H9 (cell line): ENCODE results near the gene TRPT1. TPM values are rescaled to one million over a fixed set of nuclear protein-coding genes. Genes with fewer than 3 reads are reported as not detected.

ENCODE experiments used
- DNase-seq: peaks from one replicate; pipeline ENCODE4 v3.0.0-alpha.2; 2017
- H2AFZ ChIP-seq: one replicate; pipeline ENCODE4 v1.6.1; 2013; ENCODE audit warnings: mild to moderate bottlenecking, low read length, control low read depth, moderate library complexity
- H2AK5ac ChIP-seq: 2 replicates; pipeline ENCODE4 v1.6.1; 2013; ENCODE audit warnings: low read length, control low read depth, mixed read lengths; ENCODE audit not compliant: insufficient read length
- H2BK120ac ChIP-seq: one replicate; pipeline ENCODE4 v1.6.1; 2013; ENCODE audit warnings: low read depth, mild to moderate bottlenecking, low read length, control low read depth, inconsistent platforms; ENCODE audit not compliant: poor library complexity, severe bottlenecking
- H2BK12ac ChIP-seq: 2 replicates; pipeline ENCODE4 v1.6.1; 2013; ENCODE audit warnings: low read length, control low read depth, mixed read lengths, low read depth; ENCODE audit not compliant: insufficient read length
- H2BK15ac ChIP-seq: 2 replicates; pipeline ENCODE4 v1.6.1; 2013; ENCODE audit warnings: low read depth, low read length, control low read depth
- H2BK20ac ChIP-seq: one replicate; pipeline ENCODE4 v1.6.1; 2013; ENCODE audit warnings: low read depth, mild to moderate bottlenecking, low read length, control low read depth, inconsistent platforms; ENCODE audit not compliant: poor library complexity, severe bottlenecking
- H2BK5ac ChIP-seq: 2 replicates; pipeline ENCODE4 v1.6.1; 2013; ENCODE audit warnings: low read length, control low read depth, mixed read lengths; ENCODE audit not compliant: insufficient read length
- H3K14ac ChIP-seq: 2 replicates; pipeline ENCODE4 v1.6.1; 2013; ENCODE audit warnings: low read length, control low read depth; ENCODE audit not compliant: insufficient read depth
- H3K18ac ChIP-seq: 2 replicates; pipeline ENCODE4 v1.6.1; 2013; ENCODE audit warnings: low read depth, mild to moderate bottlenecking, mixed read lengths, low read length, control low read depth; ENCODE audit not compliant: insufficient read length
- H3K23ac ChIP-seq: 2 replicates; pipeline ENCODE4 v1.6.1; 2013; ENCODE audit warnings: low read length, control low read depth, mixed read lengths, low read depth; ENCODE audit not compliant: insufficient read length
- H3K23me2 ChIP-seq: 2 replicates; pipeline ENCODE4 v1.6.1; 2013; ENCODE audit warnings: low read depth, mild to moderate bottlenecking, mixed read lengths, low read length, control low read depth; ENCODE audit not compliant: insufficient read length, poor library complexity, severe bottlenecking
- H3K27ac ChIP-seq: 2 replicates; pipeline ENCODE4 v1.5.1; 2013; ENCODE audit warnings: low read length, control low read depth, mixed read lengths, low read depth; ENCODE audit not compliant: insufficient read length
- H3K27me3 ChIP-seq: 2 replicates; pipeline ENCODE4 v1.6.1; 2013; ENCODE audit warnings: low read length, control low read depth, inconsistent platforms; ENCODE audit not compliant: insufficient read depth
- H3K4ac ChIP-seq: 2 replicates; pipeline ENCODE4 v1.6.1; 2013; ENCODE audit warnings: low read depth, mild to moderate bottlenecking, control low read depth, inconsistent platforms, low read length, moderate library complexity
- H3K4me1 ChIP-seq: 2 replicates; pipeline ENCODE4 v1.6.1; 2013; ENCODE audit warnings: low read length, control low read depth, inconsistent platforms; ENCODE audit not compliant: insufficient read depth
- H3K4me2 ChIP-seq: 2 replicates; pipeline ENCODE4 v1.6.1; 2013; ENCODE audit warnings: low read length, control low read depth, mixed read lengths; ENCODE audit not compliant: insufficient read length, insufficient read depth
- H3K56ac ChIP-seq: 2 replicates; pipeline ENCODE4 v1.6.1; 2013; ENCODE audit warnings: low read depth, mild to moderate bottlenecking, mixed read lengths, low read length, control low read depth; ENCODE audit not compliant: insufficient read length
- H3K79me1 ChIP-seq: 2 replicates; pipeline ENCODE4 v1.6.1; 2013; ENCODE audit warnings: low read depth, mild to moderate bottlenecking, moderate library complexity, low read length, control low read depth, inconsistent platforms; ENCODE audit not compliant: insufficient read depth, poor library complexity, severe bottlenecking
- H3K79me2 ChIP-seq: 2 replicates; pipeline ENCODE4 v1.6.1; 2013; ENCODE audit warnings: low read length, control low read depth, inconsistent platforms; ENCODE audit not compliant: insufficient read depth
- H3K9ac ChIP-seq: 2 replicates; pipeline ENCODE4 v1.6.1; 2013; ENCODE audit warnings: low read length, control low read depth, mixed read lengths; ENCODE audit not compliant: insufficient read length; ENCODE audit errors: extremely low read depth
- H3K9me3 ChIP-seq: one replicate; pipeline ENCODE4 v1.6.1; 2013; ENCODE audit warnings: low read depth, low read length, inconsistent platforms; ENCODE audit not compliant: control insufficient read depth
- H3T11ph ChIP-seq: one replicate; pipeline ENCODE4 v1.6.1; 2013; ENCODE audit warnings: mild to moderate bottlenecking, low read length, control low read depth, inconsistent platforms
- H4K20me1 ChIP-seq: one replicate; pipeline ENCODE4 v1.6.1; 2013; ENCODE audit not compliant: control insufficient read depth, insufficient read length, insufficient read depth
- H4K5ac ChIP-seq: 2 replicates; pipeline ENCODE4 v1.6.1; 2013; ENCODE audit warnings: low read depth, mild to moderate bottlenecking, mixed read lengths, low read length, control low read depth; ENCODE audit not compliant: insufficient read length
- H4K8ac ChIP-seq: replicated peaks from 2 replicates; pipeline ENCODE4 v1.6.1; 2013; ENCODE audit warnings: low read length, control low read depth, mixed read lengths, low read depth; ENCODE audit not compliant: insufficient read length
- H4K91ac ChIP-seq: 2 replicates; pipeline ENCODE4 v1.6.1; 2013; ENCODE audit warnings: low read depth, mild to moderate bottlenecking, moderate library complexity, mixed read lengths, low read length, control low read depth; ENCODE audit not compliant: insufficient read length
- H3K27ac Mint-ChIP-seq, 3 experiments: 2 replicates in 2 of 3; 3 replicates in 1 of 3; pipeline ENCODE4 v1.8.0; 2020 to 2021; ENCODE audit warnings: mixed read lengths in 3 of 3, mild to moderate bottlenecking in 1 of 3, moderate library complexity in 1 of 3
- H3K27me3 Mint-ChIP-seq: 2 replicates; pipeline ENCODE4 v1.8.0; 2021; ENCODE audit warnings: low read depth, mild to moderate bottlenecking, moderate library complexity, mixed read lengths
- H3K36me3 Mint-ChIP-seq, 3 experiments: 2 replicates in 2 of 3; 3 replicates in 1 of 3; pipeline ENCODE4 v1.8.0; 2020 to 2021; ENCODE audit warnings: low read depth in 3 of 3, mixed read lengths in 3 of 3; ENCODE audit not compliant: insufficient read depth in 1 of 3
- H3K4me1 Mint-ChIP-seq, 2 experiments: 2 replicates each; pipeline ENCODE4 v1.8.0; 2020; ENCODE audit warnings: mixed read lengths in 2 of 2
- H3K4me3 Mint-ChIP-seq, 2 experiments: 2 replicates in 1 of 2; 3 replicates in 1 of 2; pipeline ENCODE4 v1.8.0; 2020 to 2021; ENCODE audit warnings: mild to moderate bottlenecking in 2 of 2, mixed read lengths in 2 of 2, moderate library complexity in 1 of 2
- H3K9me3 Mint-ChIP-seq, 2 experiments: 2 replicates in 1 of 2; 3 replicates in 1 of 2; pipeline ENCODE4 v1.8.0; 2020; ENCODE audit warnings: mild to moderate bottlenecking in 2 of 2, mixed read lengths in 2 of 2, moderate library complexity in 1 of 2
- WGBS: extraction: QIAGEN DNeasy Blood & Tissue Kit; methylation state at CpG from one replicate; pipeline ENCODE4 v1.1.7; 2013; ENCODE audit warnings: missing lambda C conversion rate, low lambda C conversion rate, mixed read lengths; ENCODE audit not compliant: insufficient read length; ENCODE audit errors: extremely low coverage; 5-methylcytosine and 5-hydroxymethylcytosine counted together
- total RNA-seq: library from RNA; stranded (reverse); gene quantifications from 2 replicates; pipeline ENCODE4 v1.2.1, GENCODE V29; 2021
- TF ChIP-seq, protein P1 (sequence below): fragments of 200-600 bp; sonication (generic); conservative IDR thresholded peaks from 3 replicates; pipeline ENCODE4 v1.8.0; 2021; ENCODE audit warnings: antibody characterized with exemption, mild to moderate bottlenecking

Gene TRPT1
- total RNA-seq, 1 experiment from 2014 or later: 33.6 TPM

DNA sequence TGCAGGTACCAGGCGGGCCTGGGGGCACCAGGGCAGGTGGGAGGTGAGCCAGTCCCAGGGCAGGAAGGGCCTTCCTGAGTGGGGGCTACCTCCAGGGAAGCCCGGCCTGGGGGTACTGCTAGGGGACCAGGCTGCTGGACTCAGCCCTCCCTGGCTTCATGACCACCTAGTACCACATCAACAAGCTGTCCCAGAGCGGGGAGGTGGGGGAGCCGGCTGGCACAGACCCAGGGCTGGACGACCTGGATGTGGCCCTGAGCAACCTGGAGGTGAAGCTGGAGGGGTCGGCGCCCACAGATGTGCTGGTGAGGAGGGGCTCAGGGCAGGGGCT lies 6.7 kb downstream of the TRPT1 start:
- Histone ChIP-seq H3K4me2 (no peak overlapping the region), H2BK5ac (no peak overlapping the region), H4K8ac (no peak overlapping the region), H3K27me3 (no peaks in the 10 kb centered on the region), H3K9me3 (no peaks in the 10 kb centered on the region), H3K56ac (no peak overlapping the region), H4K20me1 (no peaks in the 10 kb centered on the region), H2BK15ac (no peak overlapping the region), H3K23ac (no peak overlapping the region), H3K4me1 (no peaks in the 10 kb centered on the region), H3K18ac (no peak overlapping the region), H3T11ph (no peak overlapping the region), H2BK120ac (no peak overlapping the region), H3K27ac (no peak overlapping the region), H3K79me1 (no peaks in the 10 kb centered on the region), H3K9ac (no peak overlapping the region), H3K14ac (no peak overlapping the region), H2BK12ac (no peak overlapping the region), H3K4ac (no peak overlapping the region), H4K91ac (peak overlapping the region; percentile 32), H2BK20ac (no peak overlapping the region), H3K23me2 (no peaks in the 10 kb centered on the region), H4K5ac (no peak overlapping the region), H2AK5ac (no peak overlapping the region), H2AFZ (no peak overlapping the region), H3K79me2 (no peaks in the 10 kb centered on the region)
- peaks cover 3 to 48% (median 26%) of the 10 kb centered on the region in 3 experiments for H3K36me3 Mint-ChIP-seq
- H3K9me3 Mint-ChIP-seq: no peaks in the 10 kb centered on the region
- no CpG with 5 or more reads among the region's 7 CpGs for WGBS
- no peak overlapping the region for H3K4me3 Mint-ChIP-seq
- H3K27me3 Mint-ChIP-seq: no peaks in the 10 kb centered on the region; the same call in 1 of the 2 replicates
- peaks cover 3 to 4% of the 10 kb centered on the region in 2 experiments; a peak in 2 of 4 replicates for H3K4me1 Mint-ChIP-seq
- no peak overlapping the region for H3K27ac Mint-ChIP-seq
- no peak for DNase-seq
- TF ChIP-seq, protein P1, sequence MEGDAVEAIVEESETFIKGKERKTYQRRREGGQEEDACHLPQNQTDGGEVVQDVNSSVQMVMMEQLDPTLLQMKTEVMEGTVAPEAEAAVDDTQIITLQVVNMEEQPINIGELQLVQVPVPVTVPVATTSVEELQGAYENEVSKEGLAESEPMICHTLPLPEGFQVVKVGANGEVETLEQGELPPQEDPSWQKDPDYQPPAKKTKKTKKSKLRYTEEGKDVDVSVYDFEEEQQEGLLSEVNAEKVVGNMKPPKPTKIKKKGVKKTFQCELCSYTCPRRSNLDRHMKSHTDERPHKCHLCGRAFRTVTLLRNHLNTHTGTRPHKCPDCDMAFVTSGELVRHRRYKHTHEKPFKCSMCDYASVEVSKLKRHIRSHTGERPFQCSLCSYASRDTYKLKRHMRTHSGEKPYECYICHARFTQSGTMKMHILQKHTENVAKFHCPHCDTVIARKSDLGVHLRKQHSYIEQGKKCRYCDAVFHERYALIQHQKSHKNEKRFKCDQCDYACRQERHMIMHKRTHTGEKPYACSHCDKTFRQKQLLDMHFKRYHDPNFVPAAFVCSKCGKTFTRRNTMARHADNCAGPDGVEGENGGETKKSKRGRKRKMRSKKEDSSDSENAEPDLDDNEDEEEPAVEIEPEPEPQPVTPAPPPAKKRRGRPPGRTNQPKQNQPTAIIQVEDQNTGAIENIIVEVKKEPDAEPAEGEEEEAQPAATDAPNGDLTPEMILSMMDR: no peak
